Middle frontal gyrus (tissue), 1 donor: ENCODE data around the gene KLK7.
"Not testable (repeated sequence)": the region's sequence is repeated elsewhere in the genome, so short reads cannot be mapped to it uniquely, and the experiment has no call there.

Experiments
- DNase-seq: peaks from one replicate; pipeline ENCODE4 v3.0.0-alpha.2; 2015; ENCODE audit warnings: low spot score; ENCODE audit errors: extremely low spot score

Gene KLK7

GRCh38 chr19:51012661-51013190, 29.0 kb upstream of the KLK7 start:
- DNase-seq, result no peak

DNA sequence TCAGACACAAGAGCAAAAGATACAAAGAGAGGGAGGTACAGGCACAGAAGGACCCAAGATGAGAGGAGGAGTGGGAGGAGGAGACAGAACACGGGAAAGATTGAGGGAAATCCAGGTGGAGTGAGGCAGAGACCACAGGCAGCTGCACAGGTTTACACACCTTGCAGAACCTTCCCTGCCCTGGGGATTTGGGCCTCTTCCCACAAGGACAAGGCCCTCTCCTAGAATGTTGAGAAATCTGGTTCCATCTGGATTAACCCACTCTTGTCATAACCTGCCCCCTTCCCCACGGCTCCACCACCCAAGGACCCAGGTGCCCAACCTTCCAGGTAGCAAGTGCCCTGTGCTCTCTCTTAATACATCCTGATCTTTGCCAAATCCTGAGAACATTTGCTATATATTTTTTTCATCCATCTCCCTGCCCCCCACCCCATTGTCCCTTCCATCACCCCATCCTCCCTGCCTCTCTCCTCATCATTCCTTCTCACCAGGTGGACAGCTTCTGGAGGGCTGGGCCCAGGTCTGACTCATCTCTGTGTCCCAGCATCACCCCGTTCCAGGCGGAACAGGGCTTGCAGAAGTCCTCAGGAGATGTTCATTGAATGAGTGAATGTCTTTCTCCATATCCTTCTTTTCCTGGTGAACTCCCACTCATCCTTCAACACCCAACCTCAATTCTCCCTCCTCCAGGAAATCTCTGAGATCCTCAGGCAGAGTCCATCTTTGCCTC, 26.5 kb upstream of the KLK7 start:
- DNase-seq, result no peak

DNA sequence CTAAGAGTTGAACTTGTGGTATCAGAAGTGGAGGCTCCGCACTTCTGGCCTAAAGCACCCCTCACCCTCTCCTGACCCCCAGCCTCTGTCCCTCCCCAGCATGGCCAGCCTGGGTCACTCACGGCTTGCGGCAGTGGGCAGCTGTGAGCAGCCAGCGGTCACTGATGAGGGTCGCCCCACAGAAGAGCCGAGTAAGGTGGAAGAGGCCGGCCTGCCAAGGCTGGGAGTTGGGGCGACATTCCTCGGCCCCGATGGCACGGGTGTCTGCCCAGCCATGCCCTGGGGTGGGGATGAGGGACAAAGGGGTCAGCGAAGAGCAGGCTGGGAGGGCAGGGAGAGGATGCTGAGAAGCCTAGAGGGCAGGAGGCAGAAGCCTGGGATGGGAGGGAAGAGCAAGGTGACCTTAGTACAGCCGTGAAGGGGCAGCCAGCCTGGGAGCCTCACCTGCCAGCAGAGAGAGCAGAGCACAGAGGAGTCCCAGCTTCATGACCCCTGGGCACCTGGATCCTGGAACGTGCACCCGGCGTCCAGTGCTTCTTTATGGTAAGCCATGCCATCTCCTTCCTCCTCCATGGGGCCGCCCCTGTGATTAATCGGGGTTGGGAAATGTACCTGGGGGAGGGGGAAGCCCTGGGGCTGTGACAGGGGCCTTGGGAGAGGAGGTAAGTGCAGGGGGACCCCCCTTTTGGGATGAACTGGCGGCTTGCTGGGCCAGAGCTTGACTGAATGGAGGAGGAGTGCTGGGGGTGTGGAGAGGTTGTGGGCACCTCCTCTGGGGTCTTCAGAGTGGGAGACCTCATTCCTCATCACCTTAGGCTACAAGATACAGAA, 25.6 kb upstream of the KLK7 start:
- DNase-seq, result no peak

DNA sequence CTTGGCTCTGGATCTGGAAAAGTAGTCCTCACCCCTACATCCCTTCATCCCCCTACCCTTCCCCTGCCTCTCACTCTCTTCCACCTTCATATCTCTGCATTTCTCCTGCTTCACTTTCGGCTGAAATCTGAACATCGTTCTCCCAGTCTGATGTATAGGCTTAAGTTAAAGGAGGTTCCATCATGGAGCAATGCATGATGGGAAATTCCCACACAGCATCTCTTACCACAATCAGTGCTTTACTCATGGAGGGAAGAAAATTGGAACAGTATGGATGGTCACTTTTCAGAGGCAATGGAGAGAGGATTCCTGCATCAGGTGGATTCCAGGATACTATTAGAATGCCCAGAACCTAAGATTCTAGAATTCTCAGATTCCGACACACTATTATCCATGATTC, 23.8 kb upstream of the KLK7 start:
- no peak for DNase-seq

DNA sequence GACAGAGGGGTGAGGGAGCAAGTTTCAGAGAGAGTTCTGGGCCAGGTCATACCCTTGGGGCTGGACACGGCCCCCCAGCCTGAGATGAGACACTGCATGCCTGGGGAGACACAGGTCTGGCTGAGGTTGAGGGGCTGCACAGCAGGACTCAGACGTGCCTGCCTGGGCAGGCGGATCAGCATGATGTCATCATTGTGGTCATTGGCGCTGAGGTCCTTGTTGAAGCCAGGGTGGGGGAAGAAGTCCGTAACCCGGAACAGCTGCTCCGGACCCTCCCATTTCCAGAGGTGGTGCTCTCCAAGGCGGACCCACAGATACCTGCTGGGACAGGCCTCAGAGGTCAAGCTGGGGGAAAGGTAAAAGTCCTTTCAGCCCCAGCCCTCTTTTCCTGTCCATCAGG, 22.7 kb upstream of the KLK7 start:
- DNase-seq, result no peak

DNA sequence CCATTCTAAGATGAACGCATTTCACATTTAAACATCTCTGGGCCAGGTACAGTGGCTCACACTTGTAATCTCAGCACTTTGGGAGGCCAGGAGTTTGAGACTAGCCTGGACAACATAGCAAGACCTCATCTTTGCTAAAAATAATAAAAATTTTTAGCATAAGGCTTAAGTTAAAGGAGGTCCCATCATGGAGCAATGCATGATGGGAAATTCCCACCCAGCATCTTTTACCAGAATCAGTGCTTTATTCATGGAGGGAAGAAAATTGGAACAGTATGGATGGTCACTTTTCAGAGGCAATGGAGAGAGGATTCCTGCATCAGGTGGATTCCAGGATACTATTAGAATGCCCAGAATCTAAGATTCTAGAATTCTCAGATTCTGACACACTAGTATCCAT, 21.5 kb upstream of the KLK7 start:
- DNase-seq, result no peak

GRCh38 chr19:51003316-51003715, 19.6 kb upstream of the KLK7 start:
- no peak for DNase-seq

DNA sequence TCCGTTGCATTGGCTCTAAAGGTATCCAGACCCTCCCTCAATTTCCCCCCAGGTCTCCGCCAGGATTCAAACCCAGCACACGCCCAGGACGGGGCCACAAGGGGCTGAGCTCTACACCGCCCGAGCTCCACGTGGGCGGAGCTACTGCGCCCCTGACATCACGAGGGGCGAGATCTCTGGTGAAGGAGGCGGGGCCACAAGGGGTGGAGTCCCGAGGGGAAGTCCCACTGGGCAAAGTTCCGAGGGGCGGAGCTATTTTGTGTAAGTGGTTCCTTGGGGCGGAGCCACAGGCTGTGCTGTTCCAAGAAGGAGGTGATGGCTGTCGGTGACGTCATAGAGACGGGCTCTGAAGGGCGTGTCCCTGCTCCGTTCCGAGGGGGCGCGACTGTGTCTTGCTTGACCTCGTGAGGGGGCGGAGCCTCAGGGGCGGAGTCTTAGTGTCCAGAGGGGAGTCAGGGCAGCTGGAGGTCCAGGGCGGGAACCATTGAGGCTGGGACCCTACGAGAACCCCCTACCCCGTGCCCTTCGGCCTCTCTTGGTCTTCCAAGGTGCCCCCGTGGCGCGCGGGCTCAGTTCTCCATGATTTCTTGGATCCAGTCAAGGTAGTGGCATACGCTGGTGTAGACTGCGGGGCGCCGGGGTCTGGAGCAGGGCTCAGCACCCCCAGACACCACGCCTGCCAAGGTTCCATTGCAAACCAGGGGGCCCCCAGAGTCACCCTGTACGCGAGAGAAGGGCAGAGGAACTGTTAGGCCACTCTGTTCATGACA, 19.0 kb upstream of the KLK7 start:
- no peak for DNase-seq

DNA sequence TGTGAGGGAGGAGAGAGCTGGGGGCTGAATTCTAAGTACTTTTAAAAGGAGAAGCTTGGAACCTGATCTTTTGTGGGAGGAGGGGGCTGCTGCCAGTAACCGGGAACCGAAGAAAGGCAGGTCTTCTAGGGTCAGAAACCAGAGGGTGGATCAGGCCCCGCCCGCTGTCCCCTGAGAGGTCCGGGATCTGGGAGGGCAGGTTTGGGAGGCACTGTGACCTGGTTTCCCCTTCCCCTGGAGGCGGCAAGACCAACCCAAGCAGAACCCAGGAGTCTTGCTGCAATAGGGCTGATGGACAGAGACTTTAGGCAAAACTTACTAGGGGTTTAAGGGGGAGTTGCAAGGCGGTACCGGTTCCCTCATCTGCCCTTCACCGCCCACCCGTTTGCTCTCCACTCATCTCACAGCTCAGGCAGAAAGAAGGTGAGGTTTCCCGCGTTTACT, 18.4 kb upstream of the KLK7 start:
- no peak for DNase-seq

DNA sequence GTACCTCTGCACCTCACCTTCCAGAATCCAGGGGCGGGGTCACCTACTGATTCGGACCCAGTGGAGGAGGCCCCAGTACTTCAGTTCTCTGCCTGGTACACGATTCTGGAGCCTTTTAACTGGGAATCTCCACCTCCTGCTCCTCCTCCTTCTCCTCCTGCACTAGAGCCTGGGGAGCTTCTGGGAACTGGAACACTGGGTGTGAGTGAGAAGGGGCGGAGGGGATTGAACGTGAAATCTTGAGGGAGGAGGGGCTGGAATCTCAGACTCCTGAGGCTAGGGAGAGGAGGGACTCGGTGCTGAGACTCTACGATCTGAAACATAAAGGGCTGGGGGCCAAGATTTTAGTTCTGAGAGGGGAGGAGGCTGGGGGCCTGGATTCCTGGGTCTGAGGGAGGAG, 17.8 kb upstream of the KLK7 start, which contains the start of gene KLK8:
KLK8 (minus strand) TSS at position 90 of the 400 bp plus-strand sequence. CDS start 437 bp downstream, outside the sequence.
- no peak for DNase-seq

DNA sequence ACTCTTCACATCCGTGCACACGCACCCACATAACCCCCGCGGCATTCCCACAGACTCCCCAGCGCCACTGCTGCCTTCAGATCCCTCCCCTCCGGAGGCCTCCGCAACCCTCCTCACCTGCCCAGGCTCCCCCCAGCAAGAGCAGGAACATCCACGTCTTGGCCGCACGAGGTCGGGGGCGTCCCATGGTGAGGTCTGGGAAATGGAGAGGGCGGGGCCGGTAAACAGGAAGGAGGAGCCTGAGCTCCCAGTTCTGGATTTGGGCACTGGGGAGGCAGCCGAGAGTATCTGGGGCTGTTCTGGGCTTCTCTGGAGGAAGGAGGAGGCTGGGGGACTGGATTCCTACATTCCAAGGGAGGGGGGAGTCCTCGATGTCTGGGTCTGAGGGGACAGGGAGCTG, 17.3 kb upstream of the KLK7 start:
- no peak for DNase-seq

DNA sequence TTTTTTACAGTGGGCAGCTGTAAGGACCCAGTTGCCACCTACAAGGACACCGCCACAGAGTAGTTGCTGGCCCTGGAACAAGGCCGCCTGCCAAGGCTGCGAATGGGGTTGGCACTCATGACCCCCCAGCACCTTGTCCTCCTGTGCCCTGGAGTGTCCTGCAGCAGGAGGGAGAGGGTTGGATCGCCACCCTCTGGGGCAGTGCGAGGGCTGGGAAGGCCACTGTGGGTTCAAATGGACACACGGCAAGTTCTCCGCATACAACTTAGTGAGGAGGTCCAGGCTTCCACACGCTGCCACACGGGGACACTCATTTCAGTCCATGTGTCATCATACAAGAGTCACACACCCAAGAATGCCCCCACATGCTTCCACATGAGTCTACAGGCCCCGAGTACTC, 16.7 kb upstream of the KLK7 start:
- no peak for DNase-seq

- DNase-seq, result no peak
Observed at GRCh38 chr19:50998686-50999085, 15.0 kb upstream of the KLK7 start.

GRCh38 chr19:50998061-50998460, 14.3 kb upstream of the KLK7 start:
- no peak for DNase-seq

- no peak for DNase-seq
Observed at GRCh38 chr19:50994129-50994528, 10.4 kb upstream of the KLK7 start.

GRCh38 chr19:50992666-50993035, 8.9 kb upstream of the KLK7 start:
- DNase-seq, result no peak

DNA sequence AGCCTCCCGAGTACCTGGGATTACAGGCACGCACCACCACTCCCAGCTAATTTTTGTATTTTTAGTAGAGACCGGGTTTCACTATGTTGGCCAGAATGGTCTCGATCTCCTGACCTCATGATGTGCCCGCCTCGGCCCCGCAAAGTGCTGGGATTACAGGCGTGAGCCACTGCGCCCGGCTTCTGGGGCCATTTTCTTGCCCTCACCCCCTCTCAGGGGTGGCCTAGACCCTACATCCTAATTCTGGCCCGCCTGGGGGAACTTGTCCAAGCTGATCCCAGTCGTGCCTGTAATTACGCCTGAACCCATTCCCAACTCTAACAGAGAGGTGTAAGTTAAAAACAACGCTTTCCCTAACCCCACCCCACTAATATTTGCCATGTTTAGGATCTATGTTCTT, 699 bp upstream of the KLK7 start:
- not testable (repeated sequence) for DNase-seq

DNA sequence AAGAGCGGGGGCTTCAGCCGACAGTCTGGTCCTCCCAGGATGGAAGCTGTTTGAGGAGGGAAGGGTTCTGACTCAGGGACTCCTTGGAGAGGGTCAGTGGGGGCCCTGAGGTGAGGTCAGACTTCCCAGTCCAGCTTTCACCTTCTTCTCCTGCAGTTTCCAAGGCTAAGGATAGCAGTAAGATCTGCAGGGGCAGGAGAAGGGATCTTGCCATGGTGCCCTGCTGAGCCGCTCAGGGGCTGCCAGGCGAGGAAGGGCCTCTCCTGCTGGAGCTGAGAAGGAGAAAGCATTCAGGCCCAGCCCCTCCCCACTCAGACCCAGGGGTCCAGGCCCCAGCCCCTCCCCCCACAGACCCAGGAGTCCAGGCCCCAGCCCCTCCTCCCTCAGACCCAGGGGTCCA, 1.5 kb downstream of the KLK7 start:
- no peak for DNase-seq

DNA sequence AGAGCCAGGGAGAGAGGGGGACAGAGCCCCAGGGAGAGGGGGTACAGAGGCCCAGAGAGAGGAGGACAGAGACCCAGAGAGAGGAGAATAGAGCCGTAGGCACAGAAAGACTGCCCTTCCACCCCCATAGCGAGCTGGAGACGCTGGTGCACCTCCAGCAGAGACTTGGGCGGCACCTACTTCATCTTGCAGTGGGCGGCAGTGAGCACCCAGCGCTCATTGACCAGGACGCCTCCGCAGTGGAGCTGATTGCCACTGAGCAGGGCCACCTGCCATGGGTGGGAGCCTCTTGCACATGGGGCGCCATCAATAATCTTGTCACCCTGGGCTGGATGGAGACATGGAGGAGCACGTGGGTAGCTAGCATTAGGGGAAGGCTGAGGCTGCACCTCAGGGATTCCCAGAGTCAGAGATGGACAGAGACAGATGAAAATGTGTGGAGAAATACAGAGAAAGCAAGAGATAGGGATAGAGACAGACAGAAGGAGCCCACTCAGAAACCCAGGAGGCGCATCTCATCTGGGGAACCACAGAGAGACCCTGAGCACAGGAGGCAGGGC, 2.0 kb downstream of the KLK7 start:
- no peak for DNase-seq

GRCh38 chr19:50980208-50980607, 3.5 kb downstream of the KLK7 start:
- no peak for DNase-seq

- no peak for DNase-seq
Observed at GRCh38 chr19:50979758-50980157, 4.0 kb downstream of the KLK7 start.
